ENCODE data around the gene ACSM3.
"Not testable (repeated sequence)": the region's sequence is repeated elsewhere in the genome, so short reads cannot be mapped to it uniquely, and the experiment has no call there.

Gene ACSM3

DNA sequence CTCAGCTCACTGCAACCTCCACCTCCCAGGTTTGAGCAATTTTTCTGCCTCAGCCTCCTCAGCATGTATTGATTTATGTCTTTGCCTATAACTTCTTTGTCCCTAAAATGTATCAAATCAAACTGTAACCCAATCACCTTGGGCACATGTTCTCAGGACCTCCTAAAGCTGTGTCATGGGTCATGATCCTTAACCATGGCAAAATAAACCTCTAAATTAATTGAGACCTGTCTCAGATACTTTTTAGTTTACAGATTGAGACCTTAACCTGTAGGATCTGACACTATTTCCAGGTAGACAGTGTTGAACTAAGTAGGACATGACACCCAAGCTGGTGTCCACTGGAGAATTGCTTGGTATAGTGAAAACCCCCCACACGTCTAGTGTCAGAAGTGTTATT is 2.6 kb upstream of the ACSM3 start:
- DNase-seq: no peak

DNA sequence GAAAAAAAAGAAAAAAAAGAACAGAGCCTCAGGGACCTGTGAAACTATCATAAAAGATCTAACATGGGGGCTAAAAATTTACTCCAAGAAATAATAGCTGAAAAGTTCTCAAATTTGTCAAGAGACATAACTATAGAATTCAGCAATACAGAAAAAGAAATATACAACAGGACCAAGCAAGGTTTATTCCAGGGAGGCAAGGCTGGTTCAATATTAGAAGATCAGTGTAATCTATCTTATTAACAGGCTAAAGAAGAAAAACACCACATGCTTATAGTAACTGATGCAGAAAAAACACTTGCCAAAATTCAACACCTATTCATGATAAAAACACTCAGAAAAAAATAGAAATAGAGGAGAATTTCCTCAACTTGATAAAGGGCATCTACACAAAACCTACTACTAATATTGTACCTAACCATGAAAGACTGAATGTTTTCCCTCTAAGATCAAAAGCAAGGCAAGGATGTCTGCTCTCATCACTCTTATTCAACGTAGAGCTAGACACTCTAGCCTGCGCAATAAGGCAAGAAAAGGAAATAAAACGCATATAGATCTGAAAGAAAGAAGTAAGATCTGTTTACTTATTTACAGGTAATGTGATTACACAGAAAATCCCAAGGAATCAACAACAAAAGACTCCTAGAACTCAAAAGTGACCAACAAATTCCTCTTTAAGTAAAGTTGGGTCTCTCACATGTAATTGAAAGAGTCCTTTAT is 1.2 kb upstream of the ACSM3 start:
- DNase-seq: no peak

DNA sequence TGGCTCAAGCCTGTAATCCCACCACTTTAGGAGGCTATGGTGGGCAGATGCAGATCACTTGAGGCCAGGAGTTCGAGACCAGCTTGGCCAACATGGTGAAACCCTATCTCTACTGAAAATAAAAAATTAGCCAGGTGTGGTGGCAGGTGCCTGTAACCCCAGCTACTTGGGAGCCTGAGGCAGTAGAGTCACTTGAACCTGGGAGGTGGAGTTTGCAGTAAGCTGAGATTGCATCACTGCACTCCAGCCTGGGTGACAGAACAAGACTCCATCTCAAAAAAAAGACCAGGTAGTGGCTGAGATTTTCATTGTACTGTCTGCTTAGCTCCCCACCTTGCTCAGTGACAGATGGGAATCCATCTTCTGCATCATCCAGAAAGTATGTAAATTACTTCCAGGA is 634 bp downstream of the ACSM3 start:
- DNase-seq: not testable (repeated sequence)

GRCh38 chr16:20765732-20766131 is 1.9 kb downstream of the ACSM3 start:
- DNase-seq: no peak

DNA sequence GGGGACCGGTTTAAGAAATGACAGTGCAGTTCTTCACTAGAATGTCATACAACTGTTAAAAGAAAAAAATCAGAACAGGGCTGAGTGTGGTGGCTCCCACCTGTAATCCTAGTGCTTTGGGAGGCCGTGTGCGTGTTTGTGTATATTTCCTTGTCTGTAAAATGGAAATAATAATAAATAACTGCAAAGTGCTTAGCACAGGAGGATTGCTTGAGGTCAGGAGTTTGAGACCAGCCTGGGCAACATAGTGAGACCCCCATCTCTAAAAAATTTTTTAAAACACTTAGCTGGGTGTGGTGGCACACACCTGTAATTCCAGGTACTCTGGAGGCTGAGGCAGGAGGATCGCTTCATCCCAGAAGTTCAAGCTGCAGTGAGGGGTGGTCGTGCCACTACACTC is 2.5 kb downstream of the ACSM3 start:
- no peak for DNase-seq

DNA sequence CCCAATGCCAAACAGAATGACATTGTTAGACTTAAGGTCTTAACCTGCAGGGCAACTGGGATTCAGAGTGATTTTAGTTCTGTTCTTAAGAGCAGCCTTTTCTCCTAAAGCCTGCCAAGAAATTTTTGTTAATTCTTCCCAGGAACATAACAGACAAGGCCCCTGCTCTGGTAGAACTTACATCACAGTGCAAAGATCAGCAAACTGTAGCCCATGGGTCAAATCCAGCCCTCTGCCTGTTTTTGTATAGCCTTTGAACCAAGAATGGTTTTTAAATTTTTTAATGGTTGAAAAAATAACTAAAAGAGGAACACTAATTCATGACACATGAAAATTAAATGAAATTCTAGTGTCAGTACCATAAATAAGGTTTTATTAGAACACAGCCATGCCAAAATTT is 3.8 kb downstream of the ACSM3 start:
- DNase-seq: no peak

DNA sequence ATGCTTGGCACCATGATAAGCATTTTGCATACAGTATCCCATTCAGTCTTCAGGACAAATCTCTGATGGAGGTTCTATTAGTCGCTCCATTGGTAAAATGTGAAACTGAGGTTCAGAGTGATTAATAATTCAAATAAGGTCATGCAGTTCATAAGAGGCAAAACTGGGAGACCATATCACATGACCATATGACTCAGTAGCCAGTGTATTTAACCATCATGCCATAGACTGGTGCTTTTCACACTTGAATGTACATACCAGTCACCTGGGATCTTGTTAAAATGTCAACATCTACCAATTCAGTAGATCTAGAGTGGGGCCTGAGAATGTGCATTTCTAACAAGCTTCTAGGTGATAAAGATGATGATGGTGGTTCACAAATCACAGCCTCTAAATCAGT is 4.3 kb downstream of the ACSM3 start:
- DNase-seq: no peak

GRCh38 chr16:20768818-20769217 is 5.0 kb downstream of the ACSM3 start:
- DNase-seq: no peak

DNA sequence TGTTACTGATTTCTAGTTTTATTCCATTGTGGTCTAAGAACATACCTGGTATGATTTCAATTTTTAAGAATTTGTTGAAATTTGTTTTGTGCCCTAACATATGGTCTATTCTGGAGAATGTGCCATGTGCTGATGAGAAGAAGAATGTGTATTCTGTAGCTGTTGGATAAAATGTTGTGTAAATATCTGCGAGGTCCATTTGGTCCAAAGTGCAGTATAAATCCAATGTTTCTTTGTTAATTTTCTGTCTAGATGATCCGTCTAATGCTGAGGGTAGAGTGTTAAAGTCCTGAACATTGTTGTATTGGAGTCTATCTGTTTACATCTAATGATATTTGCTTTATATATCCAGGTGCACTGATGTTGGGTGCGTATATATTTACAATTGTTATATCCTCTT is 9.9 kb downstream of the ACSM3 start:
- no peak for DNase-seq

DNA sequence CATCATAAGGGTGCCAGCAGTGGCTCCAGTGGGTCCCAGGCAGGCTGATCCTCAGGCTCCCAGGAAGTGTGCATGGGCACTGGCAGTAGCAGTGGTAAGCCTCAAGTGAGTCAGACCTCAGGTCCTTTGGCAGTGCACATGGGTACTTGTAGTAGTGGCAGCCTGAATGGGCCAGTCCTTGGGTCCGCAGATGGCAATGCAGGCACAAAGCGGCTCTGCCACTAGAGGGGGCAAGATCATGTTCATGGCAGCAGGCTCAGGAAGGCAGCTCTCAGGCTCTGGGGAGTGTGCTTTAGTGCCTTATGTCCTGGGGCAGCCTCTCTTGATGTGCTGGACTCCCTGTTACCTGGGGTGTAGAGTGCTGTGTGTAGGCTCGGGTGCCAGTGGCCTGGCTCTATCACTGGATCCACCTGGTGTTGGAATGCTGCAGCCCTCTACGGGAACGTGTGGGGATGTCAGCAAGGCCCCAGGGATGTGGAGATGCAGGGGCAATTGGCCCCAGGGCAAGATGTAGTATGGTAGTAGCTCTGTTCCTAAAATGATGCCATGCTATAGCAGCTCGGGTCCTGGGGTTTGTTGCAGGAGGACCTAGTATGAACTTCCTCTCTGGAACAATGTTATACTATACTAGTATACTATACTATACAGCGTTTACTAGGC is 11.0 kb downstream of the ACSM3 start:
- peak; percentile 29 for DNase-seq

GRCh38 chr16:20781697-20782096 is 17.9 kb downstream of the ACSM3 start:
- no peak for DNase-seq

DNA sequence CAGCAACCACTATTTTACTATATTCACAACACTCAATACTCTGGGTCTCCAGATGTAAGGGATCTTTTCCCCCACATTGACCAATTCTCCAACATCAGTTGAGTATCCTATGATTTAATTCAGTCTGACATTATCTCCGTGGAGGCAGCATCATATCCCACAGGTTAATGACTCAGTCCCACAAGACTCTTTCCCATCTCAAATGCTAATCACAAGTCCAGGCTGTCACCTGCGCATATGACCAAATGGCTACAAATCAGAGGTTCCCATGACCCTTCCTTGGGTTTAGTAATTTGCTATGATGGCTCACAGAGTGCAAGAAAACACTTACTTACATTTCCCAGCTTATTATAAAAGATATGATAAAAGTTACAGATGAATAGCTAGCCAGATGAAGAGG is 18.7 kb downstream of the ACSM3 start:
- DNase-seq: no peak

- no peak for DNase-seq
These were observed 20.4 kb downstream of the ACSM3 start for GRCh38 chr16:20784204-20784603.

- DNase-seq: no peak
These were observed 25.3 kb downstream of the ACSM3 start for GRCh38 chr16:20789130-20789529.

DNA sequence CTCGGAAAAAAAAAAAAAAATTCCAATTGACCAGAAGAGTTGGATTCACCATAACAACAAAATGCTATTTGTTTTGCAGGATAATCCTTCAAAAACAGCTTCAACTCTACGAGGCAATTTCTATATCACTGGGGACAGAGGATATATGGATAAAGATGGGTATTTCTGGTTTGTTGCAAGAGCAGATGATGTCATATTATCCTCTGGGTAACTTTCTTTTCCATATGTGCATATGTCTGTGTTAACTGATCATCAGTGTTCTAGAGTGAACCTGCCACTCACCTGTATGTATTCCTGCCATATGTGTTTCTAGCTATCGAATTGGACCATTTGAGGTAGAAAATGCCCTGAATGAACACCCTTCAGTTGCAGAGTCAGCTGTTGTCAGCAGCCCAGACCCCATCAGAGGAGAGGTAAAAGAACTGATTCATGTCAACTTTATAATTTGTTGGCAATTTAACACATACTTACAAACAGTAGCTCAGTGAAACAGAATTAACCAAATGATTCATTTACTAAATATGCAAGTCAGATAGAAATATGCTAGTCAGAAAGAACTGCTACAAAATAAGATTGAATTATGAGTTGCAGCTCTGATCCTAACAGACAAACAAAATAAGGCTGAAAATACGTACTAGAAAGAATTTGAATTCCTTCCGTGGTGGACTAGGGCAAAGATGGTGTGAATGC is 28.3 kb downstream of the ACSM3 start:
- no peak for DNase-seq

- no peak for DNase-seq
These were observed 34.5 kb downstream of the ACSM3 start for GRCh38 chr16:20798364-20798763.

GRCh38 chr16:20799599-20799998 is 35.8 kb downstream of the ACSM3 start:
- DNase-seq: no peak

DNA sequence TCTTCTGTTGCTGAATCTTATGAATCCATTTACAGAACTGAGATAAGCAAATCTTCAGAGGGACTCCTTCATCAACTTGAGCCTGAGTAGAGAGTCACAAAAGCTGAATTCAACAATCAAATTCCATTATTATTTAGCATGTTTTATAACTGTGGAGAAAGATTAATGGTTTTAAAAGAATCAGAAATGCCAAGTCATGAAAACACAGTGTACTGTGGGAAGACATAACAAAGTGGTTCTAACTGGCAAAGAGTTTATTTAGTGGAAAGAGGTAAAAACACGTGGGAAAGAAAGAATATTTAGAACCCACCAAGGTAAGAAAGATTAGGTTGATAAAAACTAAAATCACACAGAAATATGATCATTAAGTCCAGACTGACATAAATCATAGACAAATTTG is 37.5 kb downstream of the ACSM3 start:
- DNase-seq: no peak

DNA sequence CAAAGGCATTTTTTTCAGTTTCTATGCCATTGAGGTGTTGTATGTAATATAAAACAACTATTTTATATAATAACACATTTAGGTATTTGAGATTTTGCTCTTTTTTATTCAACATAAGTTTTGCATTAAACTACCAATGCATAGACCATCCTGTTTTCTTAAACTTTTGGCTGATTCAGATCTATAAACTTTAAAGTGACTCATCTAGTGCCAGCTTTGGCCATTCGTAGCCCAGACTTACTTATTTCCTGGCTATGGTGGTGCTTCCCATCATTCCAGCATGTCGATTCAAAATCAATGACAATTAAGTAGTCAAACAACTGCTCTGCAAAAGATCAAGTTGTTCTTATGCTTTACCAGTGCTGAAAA is 39.4 kb downstream of the ACSM3 start:
- no peak for DNase-seq

GRCh38 chr16:20803561-20804214 is 39.9 kb downstream of the ACSM3 start:
- DNase-seq: no peak

- DNase-seq: not testable (repeated sequence)
These were observed 41.9 kb downstream of the ACSM3 start for GRCh38 chr16:20805684-20806167.

DNA sequence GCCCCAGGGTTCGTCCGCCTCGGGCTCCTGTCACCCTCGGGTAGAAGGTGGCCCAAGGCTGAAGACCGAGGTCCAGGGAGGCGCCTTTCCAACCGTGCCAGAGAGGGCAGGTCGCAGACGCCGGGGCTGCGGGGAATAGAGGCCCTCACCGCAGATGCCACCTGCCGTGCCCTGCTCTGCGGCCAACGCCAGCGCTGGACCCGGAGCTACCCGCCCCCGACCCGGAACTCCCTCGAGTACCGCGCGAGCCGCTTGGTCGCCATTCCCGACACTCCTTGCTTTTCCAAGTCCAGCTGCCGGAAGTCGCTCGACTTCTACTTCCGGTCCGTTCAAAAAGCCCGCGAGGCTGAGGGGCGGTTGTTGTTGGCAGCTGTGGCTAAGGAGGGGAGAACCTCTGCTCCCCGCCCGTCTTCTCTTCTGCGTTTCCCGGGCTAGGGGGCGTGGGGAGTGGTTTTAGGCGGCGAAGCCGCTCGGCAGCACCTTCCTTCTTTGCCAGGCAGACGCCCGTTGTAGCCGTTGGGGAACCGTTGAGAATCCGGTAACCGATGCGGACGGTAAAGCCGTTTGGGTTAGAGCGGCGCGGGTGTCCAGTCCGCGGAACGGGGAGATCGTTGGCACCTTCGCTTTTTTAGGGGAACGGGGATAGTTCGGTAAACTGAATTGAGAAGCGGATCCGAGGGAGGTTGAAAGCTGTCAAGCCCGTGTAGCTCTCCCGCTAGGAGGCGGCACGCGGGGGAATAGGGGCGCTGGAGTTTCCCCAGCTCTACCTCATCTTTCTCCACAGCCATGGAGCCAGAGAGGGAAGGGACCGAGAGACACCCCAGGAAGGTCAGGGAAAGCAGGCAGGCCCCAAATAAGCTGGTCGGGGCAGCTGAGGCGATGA is 42.6 kb downstream of the ACSM3 start, which contains the start of the genes ERI2 and REXO5:
Gene ERI2 (minus strand): TSS at position 305 of the 883 bp plus-strand sequence. CDS start 42 bp downstream, at position 263.
Gene REXO5 (plus strand): TSS at position 360 of the 883 bp plus-strand sequence. CDS start 427 bp downstream, at position 787.
- DNase-seq: peak; percentile 71

All from GOT3 (cell line).